A549 (cell line): ENCODE measurements around the gene KIF5B.

Experiments
- CHD2 ChIP-seq: fragments of 150-350 bp; IDR thresholded peaks from 2 replicates; pipeline ENCODE4 v1.6.1; 2014; ENCODE audit warnings: low read length; ENCODE audit not compliant: partially characterized antibody
- CTCF ChIP-seq: fragments of >200 bp; sonication (Bioruptor Twin); formaldehyde crosslinking; IDR thresholded peaks from 3 replicates; pipeline ENCODE4 v1.5.1; 2016
- EHMT2 ChIP-seq: fragments of 200-600 bp; sonication (generic); IDR thresholded peaks from 2 replicates; pipeline ENCODE4 v1.6.1; 2016; ENCODE audit warnings: antibody characterized with exemption, low read depth, mild to moderate bottlenecking, moderate library complexity
- ELK1 ChIP-seq: fragments of 150-350 bp; IDR thresholded peaks from 2 replicates; pipeline ENCODE4 v1.6.1; 2014; ENCODE audit warnings: low read depth, mild to moderate bottlenecking, low read length
- EP300 ChIP-seq, 2 experiments: fragments of >200 bp; sonication (Bioruptor Twin); formaldehyde crosslinking; IDR thresholded peaks; 2 replicates in 1 of 2; 3 replicates in 1 of 2; pipeline ENCODE4 v1.6.1; 2016 to 2017
- HDAC2 ChIP-seq: fragments of 200-600 bp; sonication (generic); IDR thresholded peaks from 2 replicates; pipeline ENCODE4 v1.6.1; 2016
- HMGXB4 ChIP-seq: fragments of 250-450 bp; sonication (Bioruptor Pico); IDR thresholded peaks from 2 replicates; pipeline ENCODE4 v1.5.0; 2021; ENCODE audit warnings: mild to moderate bottlenecking, moderate library complexity, borderline replicate concordance
- JUN ChIP-seq, 2 experiments: fragments of >200 bp; sonication (Bioruptor Twin); formaldehyde crosslinking; IDR thresholded peaks; 2 replicates in 1 of 2; 3 replicates in 1 of 2; pipeline ENCODE4 v1.6.1; 2016 to 2017
- JUNB ChIP-seq: fragments of >200 bp; sonication (Bioruptor Twin); formaldehyde crosslinking; IDR thresholded peaks from 2 replicates; pipeline ENCODE4 v1.6.1; 2016
- NFE2L2 ChIP-seq: fragments of 150-350 bp; conservative IDR thresholded peaks from 2 replicates; pipeline ENCODE4 v1.6.1; 2014; ENCODE audit warnings: low read length
- PBX3 ChIP-seq: IDR thresholded peaks from 2 replicates; pipeline ENCODE4 v1.6.1; 2012
- REST ChIP-seq: fragments of 200-600 bp; sonication (generic); IDR thresholded peaks from 2 replicates; pipeline ENCODE4 v1.6.1; 2016; ENCODE audit warnings: antibody characterized with exemption, mild to moderate bottlenecking, moderate library complexity
- SMC3 ChIP-seq: fragments of >200 bp; sonication (Bioruptor Twin); formaldehyde crosslinking; IDR thresholded peaks from 3 replicates; pipeline ENCODE4 v1.6.1; 2018; ENCODE audit warnings: inconsistent platforms

GRCh38 chr10:31975157-31975765 is 81.0 kb downstream of the KIF5B start:
- TF ChIP-seq EP300 (IDR thresholded peaks at IDR 0.05) (no peak), CTCF (no peak), REST (no peak), HDAC2 (no peak), JUNB (no peak), HMGXB4 (CRISPR knock-in tag) (no peak), PBX3 (no peak), NFE2L2 (no peak), EHMT2 (no peak), CHD2 (no peak), SMC3 (no peak), JUN (IDR thresholded peaks at IDR 0.05) (no peak), ELK1 (no peak)
